ENCODE measurements around the gene CCL27. TPM values are rescaled to one million over a fixed set of nuclear protein-coding genes. Genes with fewer than 3 reads are reported as not detected.
A peak's percentile ranks its signal among the peaks of the same experiment; 100 is the strongest.

CCL27 gene
- total RNA-seq, 1 experiment from 2014 or later: 0.68 TPM

DNA sequence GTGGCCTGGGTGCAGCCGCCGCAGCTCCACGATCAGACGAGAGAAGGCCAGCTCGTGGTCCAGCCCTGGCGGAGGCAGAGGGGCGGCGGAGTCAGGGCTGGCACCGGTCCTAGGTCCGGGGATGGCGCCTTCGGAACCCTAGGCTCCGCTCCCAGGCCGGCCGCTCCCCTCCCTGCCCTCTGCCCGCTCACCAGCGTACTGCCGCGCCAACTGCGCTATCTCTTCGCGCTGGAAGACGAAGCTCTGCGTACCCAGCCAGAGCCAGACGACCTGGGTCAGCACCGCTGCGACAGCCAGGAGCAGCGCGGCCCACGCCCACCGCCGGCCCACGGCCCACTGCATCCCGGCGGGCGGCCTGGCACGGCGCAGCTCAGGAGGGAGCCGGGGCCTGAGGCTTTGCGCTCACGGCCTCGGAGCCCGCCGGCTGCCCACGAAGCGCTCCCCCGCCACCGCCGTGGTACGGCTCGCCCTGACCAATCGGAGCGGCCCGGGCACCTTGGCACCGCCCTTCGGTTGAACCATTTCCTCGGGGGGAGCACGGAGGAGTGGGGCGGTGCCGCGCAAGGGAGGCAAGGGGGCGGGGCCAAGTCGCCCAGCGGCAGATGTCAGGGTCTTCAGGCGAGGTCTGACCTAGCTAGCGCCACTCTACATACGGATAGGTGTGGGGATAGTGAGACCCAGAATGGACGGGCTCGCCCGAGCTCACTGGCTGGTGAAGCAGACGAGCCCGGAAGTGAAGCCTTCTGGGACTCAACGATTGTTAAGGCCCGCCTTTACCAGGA is 24.9 kb downstream of the CCL27 start, which contains the start of gene SIGMAR1 (continued):
- TF ChIP-seq, protein P1, sequence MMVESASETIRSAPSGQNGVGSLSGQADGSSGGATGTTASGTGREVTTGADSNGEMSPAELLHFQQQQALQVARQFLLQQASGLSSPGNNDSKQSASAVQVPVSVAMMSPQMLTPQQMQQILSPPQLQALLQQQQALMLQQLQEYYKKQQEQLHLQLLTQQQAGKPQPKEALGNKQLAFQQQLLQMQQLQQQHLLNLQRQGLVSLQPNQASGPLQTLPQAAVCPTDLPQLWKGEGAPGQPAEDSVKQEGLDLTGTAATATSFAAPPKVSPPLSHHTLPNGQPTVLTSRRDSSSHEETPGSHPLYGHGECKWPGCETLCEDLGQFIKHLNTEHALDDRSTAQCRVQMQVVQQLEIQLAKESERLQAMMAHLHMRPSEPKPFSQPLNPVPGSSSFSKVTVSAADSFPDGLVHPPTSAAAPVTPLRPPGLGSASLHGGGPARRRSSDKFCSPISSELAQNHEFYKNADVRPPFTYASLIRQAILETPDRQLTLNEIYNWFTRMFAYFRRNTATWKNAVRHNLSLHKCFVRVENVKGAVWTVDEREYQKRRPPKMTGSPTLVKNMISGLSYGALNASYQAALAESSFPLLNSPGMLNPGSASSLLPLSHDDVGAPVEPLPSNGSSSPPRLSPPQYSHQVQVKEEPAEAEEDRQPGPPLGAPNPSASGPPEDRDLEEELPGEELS (CRISPR knock-in tag; IDR thresholded peaks at IDR 0.05): peak; percentile 73
- no peak for TF ChIP-seq TCF7 (CRISPR knock-in tag; IDR thresholded peaks at IDR 0.05; ENCODE audit: low read depth)
- peak; percentile 94 for TF ChIP-seq RELA (CRISPR knock-in tag; IDR thresholded peaks at IDR 0.05; ENCODE audit: borderline replicate concordance)
- TF ChIP-seq, protein P2, sequence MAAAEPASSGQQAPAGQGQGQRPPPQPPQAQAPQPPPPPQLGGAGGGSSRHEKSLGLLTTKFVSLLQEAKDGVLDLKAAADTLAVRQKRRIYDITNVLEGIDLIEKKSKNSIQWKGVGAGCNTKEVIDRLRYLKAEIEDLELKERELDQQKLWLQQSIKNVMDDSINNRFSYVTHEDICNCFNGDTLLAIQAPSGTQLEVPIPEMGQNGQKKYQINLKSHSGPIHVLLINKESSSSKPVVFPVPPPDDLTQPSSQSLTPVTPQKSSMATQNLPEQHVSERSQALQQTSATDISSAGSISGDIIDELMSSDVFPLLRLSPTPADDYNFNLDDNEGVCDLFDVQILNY (CRISPR knock-in tag; IDR thresholded peaks at IDR 0.05): peak; percentile 91
- TF ChIP-seq, protein P3, sequence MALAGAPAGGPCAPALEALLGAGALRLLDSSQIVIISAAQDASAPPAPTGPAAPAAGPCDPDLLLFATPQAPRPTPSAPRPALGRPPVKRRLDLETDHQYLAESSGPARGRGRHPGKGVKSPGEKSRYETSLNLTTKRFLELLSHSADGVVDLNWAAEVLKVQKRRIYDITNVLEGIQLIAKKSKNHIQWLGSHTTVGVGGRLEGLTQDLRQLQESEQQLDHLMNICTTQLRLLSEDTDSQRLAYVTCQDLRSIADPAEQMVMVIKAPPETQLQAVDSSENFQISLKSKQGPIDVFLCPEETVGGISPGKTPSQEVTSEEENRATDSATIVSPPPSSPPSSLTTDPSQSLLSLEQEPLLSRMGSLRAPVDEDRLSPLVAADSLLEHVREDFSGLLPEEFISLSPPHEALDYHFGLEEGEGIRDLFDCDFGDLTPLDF (CRISPR knock-in tag; IDR thresholded peaks at IDR 0.05): 0 out of 2 replicates have a peak, but pooled peaks have one; percentile 33
- peak; percentile 89; the same call in 1 of the 2 replicates for TF ChIP-seq KAT7 (CRISPR knock-in tag; IDR thresholded peaks at IDR 0.05; ENCODE audit: borderline replicate concordance)
- no peak for TF ChIP-seq ZNF512 (CRISPR knock-in tag; IDR thresholded peaks at IDR 0.05; ENCODE audit: borderline replicate concordance)
- TF ChIP-seq, protein P4, sequence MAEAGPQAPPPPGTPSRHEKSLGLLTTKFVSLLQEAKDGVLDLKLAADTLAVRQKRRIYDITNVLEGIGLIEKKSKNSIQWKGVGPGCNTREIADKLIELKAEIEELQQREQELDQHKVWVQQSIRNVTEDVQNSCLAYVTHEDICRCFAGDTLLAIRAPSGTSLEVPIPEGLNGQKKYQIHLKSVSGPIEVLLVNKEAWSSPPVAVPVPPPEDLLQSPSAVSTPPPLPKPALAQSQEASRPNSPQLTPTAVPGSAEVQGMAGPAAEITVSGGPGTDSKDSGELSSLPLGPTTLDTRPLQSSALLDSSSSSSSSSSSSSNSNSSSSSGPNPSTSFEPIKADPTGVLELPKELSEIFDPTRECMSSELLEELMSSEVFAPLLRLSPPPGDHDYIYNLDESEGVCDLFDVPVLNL (CRISPR knock-in tag; IDR thresholded peaks at IDR 0.05; ENCODE audit: borderline replicate concordance, low read depth): no peak
- TF ChIP-seq GABPB1 (CRISPR knock-in tag; IDR thresholded peaks at IDR 0.05): peak; percentile 9; the same call in 1 of the 2 replicates
- no peak for TF ChIP-seq JAZF1 (CRISPR knock-in tag; IDR thresholded peaks at IDR 0.05)
- TF ChIP-seq HMGXB4 (CRISPR knock-in tag; IDR thresholded peaks at IDR 0.05): peak; percentile 97
- peak; percentile 91 for TF ChIP-seq TP53 (CRISPR knock-in tag; IDR thresholded peaks at IDR 0.05)
- TF ChIP-seq CBFB (CRISPR knock-in tag; IDR thresholded peaks at IDR 0.05; ENCODE audit: low read depth): peak; percentile 75; the same call in 1 of the 2 replicates
- TF ChIP-seq SMAD3 (CRISPR knock-in tag; IDR thresholded peaks at IDR 0.05; ENCODE audit: borderline replicate concordance): peak; percentile 67; the same call in 1 of the 2 replicates
- no peak for TF ChIP-seq EMX1 (CRISPR knock-in tag; IDR thresholded peaks at IDR 0.05)
- peak; percentile 84; the same call in 1 of the 2 replicates for TF ChIP-seq CREM (CRISPR knock-in tag; IDR thresholded peaks at IDR 0.05)
- no peak for TF ChIP-seq MYBL2 (CRISPR knock-in tag; IDR thresholded peaks at IDR 0.05)
- TF ChIP-seq ZSCAN18 (CRISPR knock-in tag; IDR thresholded peaks at IDR 0.05): no peak
- TF ChIP-seq, protein P5, sequence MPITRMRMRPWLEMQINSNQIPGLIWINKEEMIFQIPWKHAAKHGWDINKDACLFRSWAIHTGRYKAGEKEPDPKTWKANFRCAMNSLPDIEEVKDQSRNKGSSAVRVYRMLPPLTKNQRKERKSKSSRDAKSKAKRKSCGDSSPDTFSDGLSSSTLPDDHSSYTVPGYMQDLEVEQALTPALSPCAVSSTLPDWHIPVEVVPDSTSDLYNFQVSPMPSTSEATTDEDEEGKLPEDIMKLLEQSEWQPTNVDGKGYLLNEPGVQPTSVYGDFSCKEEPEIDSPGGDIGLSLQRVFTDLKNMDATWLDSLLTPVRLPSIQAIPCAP (CRISPR knock-in tag; IDR thresholded peaks at IDR 0.05): 0 out of 2 replicates have a peak, but pooled peaks have one; percentile 76
- TF ChIP-seq, protein P6, sequence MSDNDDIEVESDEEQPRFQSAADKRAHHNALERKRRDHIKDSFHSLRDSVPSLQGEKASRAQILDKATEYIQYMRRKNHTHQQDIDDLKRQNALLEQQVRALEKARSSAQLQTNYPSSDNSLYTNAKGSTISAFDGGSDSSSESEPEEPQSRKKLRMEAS (CRISPR knock-in tag; IDR thresholded peaks at IDR 0.05): peak; percentile 95
- no peak; the same call in 1 of the 2 replicates for TF ChIP-seq ZNF138 (CRISPR knock-in tag; conservative IDR thresholded peaks at IDR 0.05)
- no peak for TF ChIP-seq ZNF425 (CRISPR knock-in tag; conservative IDR thresholded peaks at IDR 0.05)
